H9 (cell line): Measurements from ENCODE around the gene SEMA3A. TPM values are rescaled to one million over a fixed set of nuclear protein-coding genes. Genes with fewer than 3 reads are reported as not detected.

Source experiments
- DNase-seq: peaks from one replicate; pipeline ENCODE4 v3.0.0-alpha.2; 2017
- H2AFZ ChIP-seq: one replicate; pipeline ENCODE4 v1.6.1; 2013; ENCODE audit warnings: mild to moderate bottlenecking, low read length, control low read depth, moderate library complexity
- H2AK5ac ChIP-seq: 2 replicates; pipeline ENCODE4 v1.6.1; 2013; ENCODE audit warnings: low read length, control low read depth, mixed read lengths; ENCODE audit not compliant: insufficient read length
- H2BK120ac ChIP-seq: one replicate; pipeline ENCODE4 v1.6.1; 2013; ENCODE audit warnings: low read depth, mild to moderate bottlenecking, low read length, control low read depth, inconsistent platforms; ENCODE audit not compliant: poor library complexity, severe bottlenecking
- H2BK12ac ChIP-seq: 2 replicates; pipeline ENCODE4 v1.6.1; 2013; ENCODE audit warnings: low read length, control low read depth, mixed read lengths, low read depth; ENCODE audit not compliant: insufficient read length
- H2BK15ac ChIP-seq: 2 replicates; pipeline ENCODE4 v1.6.1; 2013; ENCODE audit warnings: low read depth, low read length, control low read depth
- H2BK20ac ChIP-seq: one replicate; pipeline ENCODE4 v1.6.1; 2013; ENCODE audit warnings: low read depth, mild to moderate bottlenecking, low read length, control low read depth, inconsistent platforms; ENCODE audit not compliant: poor library complexity, severe bottlenecking
- H2BK5ac ChIP-seq: 2 replicates; pipeline ENCODE4 v1.6.1; 2013; ENCODE audit warnings: low read length, control low read depth, mixed read lengths; ENCODE audit not compliant: insufficient read length
- H3K14ac ChIP-seq: 2 replicates; pipeline ENCODE4 v1.6.1; 2013; ENCODE audit warnings: low read length, control low read depth; ENCODE audit not compliant: insufficient read depth
- H3K18ac ChIP-seq: 2 replicates; pipeline ENCODE4 v1.6.1; 2013; ENCODE audit warnings: low read depth, mild to moderate bottlenecking, mixed read lengths, low read length, control low read depth; ENCODE audit not compliant: insufficient read length
- H3K23ac ChIP-seq: 2 replicates; pipeline ENCODE4 v1.6.1; 2013; ENCODE audit warnings: low read length, control low read depth, mixed read lengths, low read depth; ENCODE audit not compliant: insufficient read length
- H3K23me2 ChIP-seq: 2 replicates; pipeline ENCODE4 v1.6.1; 2013; ENCODE audit warnings: low read depth, mild to moderate bottlenecking, mixed read lengths, low read length, control low read depth; ENCODE audit not compliant: insufficient read length, poor library complexity, severe bottlenecking
- H3K27ac ChIP-seq: 2 replicates; pipeline ENCODE4 v1.5.1; 2013; ENCODE audit warnings: low read length, control low read depth, mixed read lengths, low read depth; ENCODE audit not compliant: insufficient read length
- H3K27me3 ChIP-seq: 2 replicates; pipeline ENCODE4 v1.6.1; 2013; ENCODE audit warnings: low read length, control low read depth, inconsistent platforms; ENCODE audit not compliant: insufficient read depth
- H3K4ac ChIP-seq: 2 replicates; pipeline ENCODE4 v1.6.1; 2013; ENCODE audit warnings: low read depth, mild to moderate bottlenecking, control low read depth, inconsistent platforms, low read length, moderate library complexity
- H3K4me1 ChIP-seq: 2 replicates; pipeline ENCODE4 v1.6.1; 2013; ENCODE audit warnings: low read length, control low read depth, inconsistent platforms; ENCODE audit not compliant: insufficient read depth
- H3K4me2 ChIP-seq: 2 replicates; pipeline ENCODE4 v1.6.1; 2013; ENCODE audit warnings: low read length, control low read depth, mixed read lengths; ENCODE audit not compliant: insufficient read length, insufficient read depth
- H3K56ac ChIP-seq: 2 replicates; pipeline ENCODE4 v1.6.1; 2013; ENCODE audit warnings: low read depth, mild to moderate bottlenecking, mixed read lengths, low read length, control low read depth; ENCODE audit not compliant: insufficient read length
- H3K79me1 ChIP-seq: 2 replicates; pipeline ENCODE4 v1.6.1; 2013; ENCODE audit warnings: low read depth, mild to moderate bottlenecking, moderate library complexity, low read length, control low read depth, inconsistent platforms; ENCODE audit not compliant: insufficient read depth, poor library complexity, severe bottlenecking
- H3K79me2 ChIP-seq: 2 replicates; pipeline ENCODE4 v1.6.1; 2013; ENCODE audit warnings: low read length, control low read depth, inconsistent platforms; ENCODE audit not compliant: insufficient read depth
- H3K9ac ChIP-seq: 2 replicates; pipeline ENCODE4 v1.6.1; 2013; ENCODE audit warnings: low read length, control low read depth, mixed read lengths; ENCODE audit not compliant: insufficient read length; ENCODE audit errors: extremely low read depth
- H3K9me3 ChIP-seq: one replicate; pipeline ENCODE4 v1.6.1; 2013; ENCODE audit warnings: low read depth, low read length, inconsistent platforms; ENCODE audit not compliant: control insufficient read depth
- H3T11ph ChIP-seq: one replicate; pipeline ENCODE4 v1.6.1; 2013; ENCODE audit warnings: mild to moderate bottlenecking, low read length, control low read depth, inconsistent platforms
- H4K20me1 ChIP-seq: one replicate; pipeline ENCODE4 v1.6.1; 2013; ENCODE audit not compliant: control insufficient read depth, insufficient read length, insufficient read depth
- H4K5ac ChIP-seq: 2 replicates; pipeline ENCODE4 v1.6.1; 2013; ENCODE audit warnings: low read depth, mild to moderate bottlenecking, mixed read lengths, low read length, control low read depth; ENCODE audit not compliant: insufficient read length
- H4K8ac ChIP-seq: replicated peaks from 2 replicates; pipeline ENCODE4 v1.6.1; 2013; ENCODE audit warnings: low read length, control low read depth, mixed read lengths, low read depth; ENCODE audit not compliant: insufficient read length
- H4K91ac ChIP-seq: 2 replicates; pipeline ENCODE4 v1.6.1; 2013; ENCODE audit warnings: low read depth, mild to moderate bottlenecking, moderate library complexity, mixed read lengths, low read length, control low read depth; ENCODE audit not compliant: insufficient read length
- H3K27ac Mint-ChIP-seq, 3 experiments: 2 replicates in 2 of 3; 3 replicates in 1 of 3; pipeline ENCODE4 v1.8.0; 2020 to 2021; ENCODE audit warnings: mixed read lengths in 3 of 3, mild to moderate bottlenecking in 1 of 3, moderate library complexity in 1 of 3
- H3K27me3 Mint-ChIP-seq: 2 replicates; pipeline ENCODE4 v1.8.0; 2021; ENCODE audit warnings: low read depth, mild to moderate bottlenecking, moderate library complexity, mixed read lengths
- H3K36me3 Mint-ChIP-seq, 3 experiments: 2 replicates in 2 of 3; 3 replicates in 1 of 3; pipeline ENCODE4 v1.8.0; 2020 to 2021; ENCODE audit warnings: low read depth in 3 of 3, mixed read lengths in 3 of 3; ENCODE audit not compliant: insufficient read depth in 1 of 3
- H3K4me1 Mint-ChIP-seq, 2 experiments: 2 replicates each; pipeline ENCODE4 v1.8.0; 2020; ENCODE audit warnings: mixed read lengths in 2 of 2
- H3K4me3 Mint-ChIP-seq, 2 experiments: 2 replicates in 1 of 2; 3 replicates in 1 of 2; pipeline ENCODE4 v1.8.0; 2020 to 2021; ENCODE audit warnings: mild to moderate bottlenecking in 2 of 2, mixed read lengths in 2 of 2, moderate library complexity in 1 of 2
- H3K9me3 Mint-ChIP-seq, 2 experiments: 2 replicates in 1 of 2; 3 replicates in 1 of 2; pipeline ENCODE4 v1.8.0; 2020; ENCODE audit warnings: mild to moderate bottlenecking in 2 of 2, mixed read lengths in 2 of 2, moderate library complexity in 1 of 2
- WGBS: extraction: QIAGEN DNeasy Blood & Tissue Kit; methylation state at CpG from one replicate; pipeline ENCODE4 v1.1.7; 2013; ENCODE audit warnings: missing lambda C conversion rate, low lambda C conversion rate, mixed read lengths; ENCODE audit not compliant: insufficient read length; ENCODE audit errors: extremely low coverage; 5-methylcytosine and 5-hydroxymethylcytosine counted together
- total RNA-seq: library from RNA; stranded (reverse); gene quantifications from 2 replicates; pipeline ENCODE4 v1.2.1, GENCODE V29; 2021
- TF ChIP-seq, protein P1 (sequence below): fragments of 200-600 bp; sonication (generic); conservative IDR thresholded peaks from 3 replicates; pipeline ENCODE4 v1.8.0; 2021; ENCODE audit warnings: antibody characterized with exemption, mild to moderate bottlenecking

The SEMA3A gene
- total RNA-seq, 1 experiment from 2014 or later = 60.0 TPM

DNA sequence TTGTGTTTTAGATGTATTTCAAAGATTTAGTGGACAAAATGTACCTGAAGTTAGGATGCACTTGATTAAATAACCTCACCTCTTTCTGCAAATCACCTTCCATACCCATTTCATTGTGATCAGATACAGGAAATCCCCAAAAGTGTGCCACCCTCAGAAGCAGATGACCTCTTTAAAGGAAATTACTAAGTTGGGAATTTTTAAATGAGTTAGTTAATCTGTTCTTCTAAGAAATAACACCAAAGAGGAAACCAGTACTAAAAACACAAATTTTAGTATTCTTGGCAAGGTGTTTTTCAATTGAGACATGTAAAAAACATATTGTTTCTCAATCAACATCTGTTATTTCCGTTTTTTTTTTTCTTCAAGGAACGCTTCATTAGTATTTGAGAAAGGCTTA is 4.6 kb upstream of the SEMA3A start:
- TF ChIP-seq, protein P1, sequence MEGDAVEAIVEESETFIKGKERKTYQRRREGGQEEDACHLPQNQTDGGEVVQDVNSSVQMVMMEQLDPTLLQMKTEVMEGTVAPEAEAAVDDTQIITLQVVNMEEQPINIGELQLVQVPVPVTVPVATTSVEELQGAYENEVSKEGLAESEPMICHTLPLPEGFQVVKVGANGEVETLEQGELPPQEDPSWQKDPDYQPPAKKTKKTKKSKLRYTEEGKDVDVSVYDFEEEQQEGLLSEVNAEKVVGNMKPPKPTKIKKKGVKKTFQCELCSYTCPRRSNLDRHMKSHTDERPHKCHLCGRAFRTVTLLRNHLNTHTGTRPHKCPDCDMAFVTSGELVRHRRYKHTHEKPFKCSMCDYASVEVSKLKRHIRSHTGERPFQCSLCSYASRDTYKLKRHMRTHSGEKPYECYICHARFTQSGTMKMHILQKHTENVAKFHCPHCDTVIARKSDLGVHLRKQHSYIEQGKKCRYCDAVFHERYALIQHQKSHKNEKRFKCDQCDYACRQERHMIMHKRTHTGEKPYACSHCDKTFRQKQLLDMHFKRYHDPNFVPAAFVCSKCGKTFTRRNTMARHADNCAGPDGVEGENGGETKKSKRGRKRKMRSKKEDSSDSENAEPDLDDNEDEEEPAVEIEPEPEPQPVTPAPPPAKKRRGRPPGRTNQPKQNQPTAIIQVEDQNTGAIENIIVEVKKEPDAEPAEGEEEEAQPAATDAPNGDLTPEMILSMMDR = no peak
- Mint-ChIP-seq H3K36me3 (no peaks in the 10 kb centered on the region), H3K9me3 (no peaks in the 10 kb centered on the region), H3K4me3 (no peak overlapping the region), H3K27me3 (no peaks in the 10 kb centered on the region), H3K4me1 (peaks cover 62 to 67% of the 10 kb centered on the region in 2 experiments), H3K27ac (peak overlapping the region in 2 of 3 experiments; percentile 54 to 91; a peak in 3 of 7 replicates)
- Histone ChIP-seq H2BK12ac (no peak overlapping the region), H3K4me1 (no peaks in the 10 kb centered on the region; the same call in 1 of the 2 replicates), H3K14ac (no peak overlapping the region), H3K27me3 (no peaks in the 10 kb centered on the region), H3K9me3 (no peaks in the 10 kb centered on the region), H2BK15ac (no peak overlapping the region), H3K4ac (no peak overlapping the region), H4K5ac (no peak overlapping the region), H4K91ac (no peak overlapping the region), H2AK5ac (no peak overlapping the region), H3T11ph (no peak overlapping the region), H2BK5ac (no peak overlapping the region), H3K23me2 (peaks cover 15% of the 10 kb centered on the region), H3K4me2 (no peak overlapping the region), H2BK20ac (no peak overlapping the region), H4K20me1 (no peaks in the 10 kb centered on the region), H3K18ac (no peak overlapping the region), H3K9ac (no peak overlapping the region), H3K79me2 (no peaks in the 10 kb centered on the region), H3K23ac (no peak overlapping the region), H3K27ac (peak overlapping the region; percentile 52), H2AFZ (no peak overlapping the region), H4K8ac (no peak overlapping the region), H3K79me1 (no peaks in the 10 kb centered on the region), H3K56ac (no peak overlapping the region), H2BK120ac (no peak overlapping the region)
- no peak for DNase-seq
- WGBS = no CpG with 5 or more reads among the region's 2 CpGs
